ENCODE data around the gene ASCC3. TPM values are rescaled to one million over a fixed set of nuclear protein-coding genes. Genes with fewer than 3 reads are reported as not detected.

Gene ASCC3
- total and polyA plus RNA-seq, 12 donors, result 3.1 to 46.2 (median 32.4) TPM

GRCh38 chr6:100518588-100518987 lies 362.5 kb downstream of the ASCC3 start:
- intact Hi-C loops (cut with DNase I), result no loop called here
- Histone ChIP-seq H3K4me1 (replicated peaks in 1 of 2) (no peaks in the 10 kb centered on the region), H3K27me3 (no peaks in the 10 kb centered on the region), H3K27ac (no peak overlapping the region), H3K4me3 (no peak overlapping the region), H3K36me3 (replicated peaks in 1 of 2) (no peaks in the 10 kb centered on the region), H3K9me3 (replicated peaks in 1 of 3) (no peaks in the 10 kb centered on the region)
- 92 to 100% (median 96%) methylated on average over 1 of the region's 1 CpG for WGBS, 4 donors
- no peak for DNase-seq
- TF ChIP-seq CTCF (IDR thresholded peaks at IDR 0.05), result no peak
- no peak for TF ChIP-seq POLR2A (IDR thresholded peaks at IDR 0.05)

DNA sequence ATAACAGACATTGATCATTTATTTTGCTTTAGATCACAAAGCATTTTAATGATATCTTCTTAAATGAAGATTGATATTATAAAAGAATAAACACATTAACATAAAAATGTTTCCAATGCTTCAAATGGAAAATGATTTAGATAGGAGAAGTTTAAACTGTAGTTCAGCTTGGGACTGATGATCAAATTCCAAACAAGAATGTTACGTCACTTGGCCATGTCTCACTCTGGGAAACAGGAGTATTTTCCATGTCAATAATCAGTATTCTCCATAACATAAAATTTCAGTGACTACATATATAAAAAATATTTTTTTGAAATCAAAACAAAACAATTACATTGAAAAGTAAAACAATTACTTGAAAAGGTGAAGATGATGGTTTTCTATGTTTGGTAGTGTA lies 363.5 kb downstream of the ASCC3 start:
- TF ChIP-seq CTCF (IDR thresholded peaks at IDR 0.05), result no peak
- TF ChIP-seq POLR2A (IDR thresholded peaks at IDR 0.05), result no peak
- Histone ChIP-seq H3K36me3 (replicated peaks in 1 of 2) (no peaks in the 10 kb centered on the region), H3K9me3 (replicated peaks in 1 of 3) (no peaks in the 10 kb centered on the region), H3K27me3 (no peaks in the 10 kb centered on the region), H3K4me1 (replicated peaks in 1 of 2) (no peaks in the 10 kb centered on the region), H3K27ac (no peak overlapping the region), H3K4me3 (no peak overlapping the region)
- WGBS, 4 donors, result 98 to 100% (median 99%) methylated on average over 1 of the region's 1 CpG
- intact Hi-C loops (cut with DNase I), result no loop called here
- DNase-seq, result no peak

GRCh38 chr6:100517106-100517505 lies 364.0 kb downstream of the ASCC3 start:
- no peak for DNase-seq
- H3K4me3 ChIP-seq, result no peak overlapping the region
- intact Hi-C loops (cut with DNase I), result no loop called here
- no peak overlapping the region for H3K27ac ChIP-seq
- 96 to 97% (median 96%) methylated on average over 4 of the region's 4 CpGs for WGBS, 4 donors
- no peaks in the 10 kb centered on the region for H3K4me1 ChIP-seq (replicated peaks in 1 of 2)
- no peaks in the 10 kb centered on the region for H3K27me3 ChIP-seq
- H3K36me3 ChIP-seq (replicated peaks in 1 of 2), result peaks cover 0 to 5% of the 10 kb centered on the region in 2 donors
- TF ChIP-seq CTCF (IDR thresholded peaks at IDR 0.05) (no peak), POLR2A (IDR thresholded peaks at IDR 0.05) (no peak)
- no peaks in the 10 kb centered on the region for H3K9me3 ChIP-seq (replicated peaks in 1 of 3)

DNA sequence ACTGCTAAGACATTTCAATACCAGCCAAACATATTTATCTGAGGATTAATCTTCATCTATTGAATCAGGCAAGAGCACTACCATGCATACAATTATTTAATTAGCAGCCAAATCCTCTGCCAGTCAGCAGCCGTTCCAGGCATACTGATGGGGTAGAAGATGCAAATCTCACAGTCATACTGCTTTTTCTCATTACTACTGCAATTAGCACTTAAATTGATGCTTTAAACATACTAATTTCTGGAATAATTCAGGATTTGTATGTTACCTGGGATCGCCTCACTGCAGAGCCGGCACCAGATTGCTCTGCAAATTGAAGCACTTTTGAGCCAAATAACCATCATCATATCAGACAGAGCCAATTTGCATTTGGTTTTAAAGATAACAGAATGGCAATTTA lies 366.5 kb downstream of the ASCC3 start:
- WGBS, 4 donors, result 94 to 99% (median 97%) methylated on average over 3 of the region's 3 CpGs
- no peak for DNase-seq
- intact Hi-C loops (cut with DNase I), result no loop called here
- no peak for TF ChIP-seq CTCF (IDR thresholded peaks at IDR 0.05)
- TF ChIP-seq POLR2A (IDR thresholded peaks at IDR 0.05), result no peak
- H3K4me3 ChIP-seq, result no peak overlapping the region
- H3K36me3 ChIP-seq (replicated peaks in 1 of 2), result peaks cover 0 to 12% of the 10 kb centered on the region in 2 donors
- no peaks in the 10 kb centered on the region for H3K9me3 ChIP-seq (replicated peaks in 1 of 3)
- H3K27ac ChIP-seq, result no peak overlapping the region
- H3K27me3 ChIP-seq, result no peaks in the 10 kb centered on the region
- H3K4me1 ChIP-seq (replicated peaks in 1 of 2), result no peaks in the 10 kb centered on the region

All from adrenal gland (tissue), 12 donors.